A673 (cell line): ENCODE data around the gene TTYH3. TPM values are rescaled to one million over a fixed set of nuclear protein-coding genes. Genes with fewer than 3 reads are reported as not detected.

Source experiments
- BruUV-seq: library from RNA; stranded (reverse); fragments of 400-500 nt; replicated peaks from 2 replicates; lab custom pipeline; 2021; lab: Mats Ljungman, UMichigan
- CTCF ChIA-PET: fragments of 300-600 bp; sonication (Branson Sonifier 250); formaldehyde crosslinking; loops from one replicate; lab custom pipeline; 2022; ENCODE audit warnings: antibody characterized with exemption; lab: Charles Lee
- POLR2A ChIA-PET: fragments of 300-600 bp; sonication (Branson Sonifier 250); formaldehyde crosslinking; loops from one replicate; lab custom pipeline; 2022; ENCODE audit warnings: antibody characterized with exemption; ENCODE audit not compliant: low non-redundant PET; lab: Charles Lee
- DNase-seq: peaks from one replicate; pipeline ENCODE4 v3.0.0-alpha.2; 2015; ENCODE audit warnings: low spot score
- H3K27ac ChIP-seq: fragments of 200-600 bp; sonication (generic); 2 replicates; pipeline ENCODE4 v1.5.1; 2016; ENCODE audit warnings: mixed run types, low read depth, mild to moderate bottlenecking, mixed read lengths, antibody characterized with exemption, low read length; ENCODE audit not compliant: poor library complexity, severe bottlenecking
- H3K27me3 ChIP-seq: fragments of 200-600 bp; sonication (generic); replicated peaks from 2 replicates; pipeline ENCODE4 v1.6.1; 2017; ENCODE audit warnings: mixed run types, low read depth, mild to moderate bottlenecking, mixed read lengths, antibody characterized with exemption, low read length; ENCODE audit not compliant: insufficient read depth, poor library complexity
- H3K36me3 ChIP-seq: fragments of 200-600 bp; sonication (generic); 2 replicates; pipeline ENCODE4 v1.6.1; 2016; ENCODE audit warnings: mixed run types, mild to moderate bottlenecking, mixed read lengths, antibody characterized with exemption, low read length; ENCODE audit not compliant: insufficient read depth, poor library complexity, severe bottlenecking
- H3K4me1 ChIP-seq: fragments of 200-600 bp; sonication (generic); 2 replicates; pipeline ENCODE4 v1.6.1; 2017; ENCODE audit warnings: mixed run types, mild to moderate bottlenecking, mixed read lengths, antibody characterized with exemption, low read length; ENCODE audit not compliant: insufficient read depth, poor library complexity, severe bottlenecking
- H3K4me3 ChIP-seq: fragments of 200-600 bp; sonication (generic); 2 replicates; pipeline ENCODE4 v1.5.1; 2016; ENCODE audit warnings: low read depth, mixed run types, mild to moderate bottlenecking, mixed read lengths, low read length; ENCODE audit not compliant: poor library complexity, severe bottlenecking
- H3K9me3 ChIP-seq: fragments of 200-600 bp; sonication (generic); 2 replicates; pipeline ENCODE4 v1.6.1; 2016; ENCODE audit warnings: mixed run types, low read depth, mild to moderate bottlenecking, mixed read lengths, antibody characterized with exemption, low read length; ENCODE audit not compliant: poor library complexity, severe bottlenecking
- CTCF ChIP-seq: fragments of 300-800, 200-600 bp; sonication (generic); conservative IDR thresholded peaks from 2 replicates; pipeline ENCODE4 v1.5.1; 2017; ENCODE audit warnings: low read depth, mild to moderate bottlenecking, antibody characterized with exemption, low read length, moderate library complexity, mixed read lengths
- EZH2 ChIP-seq: fragments of 200-600 bp; sonication (generic); IDR thresholded peaks from 2 replicates; pipeline ENCODE4 v1.6.1; 2017; ENCODE audit warnings: borderline replicate concordance, low read depth, mild to moderate bottlenecking, mixed read lengths, antibody characterized with exemption, low read length; ENCODE audit not compliant: poor library complexity, severe bottlenecking
- intact Hi-C: fragments of 100-400 bp; cut with micrococcal nuclease; formaldehyde crosslinking; loops from one replicate; pipeline ENCODE4 v1.10.0; 2022; ENCODE audit not compliant: unreplicated experiment
- total RNA-seq: library from RNA; stranded (reverse); gene quantifications from 2 replicates; pipeline ENCODE4 v1.2.3, GENCODE V29; 2021

The TTYH3 gene
- total RNA-seq, 1 experiment from 2014 or later: 248 TPM

DNA sequence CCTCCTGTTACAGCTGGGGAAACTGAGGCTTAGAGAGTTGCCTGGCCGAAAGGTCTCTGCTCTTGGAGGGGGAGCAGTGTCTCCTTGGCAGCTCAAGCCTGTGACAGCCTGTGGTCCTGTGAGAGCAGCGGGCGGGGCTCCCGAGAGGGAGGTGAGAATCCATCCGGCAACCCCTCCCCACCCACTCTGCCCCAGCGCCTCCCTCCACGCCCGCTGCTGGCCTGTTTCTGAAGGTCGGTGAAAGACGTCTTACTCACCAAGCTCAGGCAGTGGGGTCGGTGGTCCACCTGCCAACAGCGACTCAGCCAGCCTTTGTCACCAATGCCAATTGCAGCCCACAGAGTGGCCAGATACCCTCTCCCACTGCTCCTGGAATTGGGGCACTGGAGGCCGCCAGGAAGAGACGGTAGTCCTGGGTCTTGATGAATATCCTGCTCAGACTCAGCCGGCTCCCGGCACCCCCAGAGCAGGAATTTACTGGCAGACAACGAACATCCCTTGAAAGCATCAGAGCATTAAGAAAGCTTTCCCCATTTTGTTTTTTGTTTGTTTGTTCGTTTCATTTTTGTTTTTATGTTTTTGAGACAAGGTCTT is 7.4 kb upstream of the TTYH3 start:
- intact Hi-C loops: no loop called here
- Histone ChIP-seq H3K27ac (no peak overlapping the region), H3K27me3 (no peaks in the 10 kb centered on the region), H3K4me1 (no peaks in the 10 kb centered on the region), H3K36me3 (no peaks in the 10 kb centered on the region), H3K9me3 (no peaks in the 10 kb centered on the region), H3K4me3 (no peak overlapping the region)
- CTCF ChIA-PET: no interaction called here
- no TSS peak for BruUV-seq
- no peak for DNase-seq
- POLR2A ChIA-PET: interaction anchor here (0.6 kb wide), 1 partner anchor 1714 kb away, joined by 3 read pairs; no protein-coding TSS in a partner anchor
- TF ChIP-seq CTCF (no peak), EZH2 (no peak)

DNA sequence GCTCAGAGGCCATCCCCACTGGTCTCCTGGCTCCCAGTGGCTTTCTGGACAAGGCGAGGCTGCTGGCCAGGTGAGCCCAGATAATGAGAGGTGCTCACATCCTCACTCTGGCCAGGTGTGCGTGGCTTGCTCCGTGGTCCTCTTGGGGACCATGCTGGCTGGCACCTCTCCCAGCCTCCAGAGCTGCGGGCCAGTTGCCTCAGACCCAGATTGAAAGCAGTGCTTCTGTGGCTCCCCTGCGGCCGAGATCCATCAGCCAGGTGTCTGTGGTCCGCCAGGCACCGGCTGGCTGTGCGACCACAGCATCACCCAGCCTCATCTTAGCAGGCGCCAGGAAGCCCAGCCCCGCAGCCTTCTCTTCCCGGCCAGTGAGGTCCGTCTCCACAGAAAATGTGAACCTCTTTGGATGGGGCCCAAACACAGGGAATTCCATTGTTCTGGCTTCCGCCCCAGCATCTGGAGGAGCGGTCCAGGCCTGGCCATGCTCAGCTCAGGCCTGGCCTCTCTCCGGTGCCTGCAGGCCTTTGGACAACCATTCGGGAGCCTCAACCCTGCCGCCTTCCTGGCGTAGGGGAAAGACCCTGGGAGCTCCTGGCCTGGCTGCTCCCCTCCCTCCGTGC is 5.2 kb upstream of the TTYH3 start:
- no peak for TF ChIP-seq EZH2
- no peak for TF ChIP-seq CTCF
- no peak for DNase-seq

DNA sequence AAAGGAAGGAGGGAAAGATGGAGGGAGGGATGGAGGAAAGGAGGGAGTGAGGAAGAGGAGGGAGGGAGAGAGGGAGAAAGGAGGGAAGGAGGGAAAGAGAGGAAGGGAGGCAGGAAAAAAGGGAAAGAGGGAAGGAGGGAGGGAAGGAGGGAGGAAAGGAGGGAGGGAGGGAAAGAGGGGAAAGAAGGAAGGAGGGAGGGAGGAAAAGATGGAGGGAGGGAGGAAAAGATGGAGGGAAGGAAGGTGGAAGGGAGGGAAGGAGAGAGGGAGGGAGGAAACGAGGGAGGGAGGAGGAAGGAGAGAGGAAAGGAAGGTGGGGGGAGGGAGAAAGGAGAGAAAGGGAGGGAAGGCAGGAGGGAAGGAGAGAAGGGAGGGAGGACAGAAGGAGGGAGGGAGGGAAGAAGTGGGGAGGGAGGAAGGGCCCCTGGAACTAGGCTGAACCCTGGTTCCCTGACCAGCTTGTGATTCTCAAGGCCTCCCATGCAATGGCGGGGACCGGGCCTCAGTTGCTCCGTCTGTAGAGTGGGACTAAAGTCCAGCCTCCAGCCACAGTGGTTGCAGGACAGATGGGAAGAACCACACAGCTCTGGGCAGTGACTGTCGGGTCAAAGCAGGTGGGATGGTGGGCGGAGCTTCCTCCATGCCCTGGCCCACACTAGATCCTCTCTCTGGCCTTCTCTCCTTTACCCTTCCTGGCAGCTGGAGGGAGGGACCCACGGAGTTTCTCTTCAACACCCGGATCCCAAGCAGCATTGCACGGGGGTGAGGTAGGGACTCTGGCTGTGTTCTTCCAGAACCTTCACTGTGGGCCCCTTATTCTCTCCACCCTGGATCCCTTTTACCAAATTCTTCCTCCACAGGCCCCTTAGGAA is 4.3 kb upstream of the TTYH3 start:
- intact Hi-C loops: no loop called here

More for the DNA sequence above, 5.2 kb upstream of the TTYH3 start:
- Histone ChIP-seq H3K4me1 (peaks cover 4% of the 10 kb centered on the region), H3K27me3 (no peaks in the 10 kb centered on the region), H3K36me3 (no peaks in the 10 kb centered on the region), H3K4me3 (no peak overlapping the region), H3K9me3 (no peaks in the 10 kb centered on the region), H3K27ac (no peak overlapping the region)
- intact Hi-C loops: no loop called here
- CTCF ChIA-PET: no interaction called here
- POLR2A ChIA-PET: no interaction called here
- BruUV-seq: no TSS peak

More for the DNA sequence above, 4.3 kb upstream of the TTYH3 start:
- H3K4me3 ChIP-seq: no peak overlapping the region
- BruUV-seq: no TSS peak
- H3K27me3 ChIP-seq: no peaks in the 10 kb centered on the region
- TF ChIP-seq EZH2: no peak
- no peak for TF ChIP-seq CTCF
- H3K4me1 ChIP-seq: peaks cover 4% of the 10 kb centered on the region
- H3K9me3 ChIP-seq: no peaks in the 10 kb centered on the region
- DNase-seq: no peak
- ChIA-PET CTCF (no interaction called here), POLR2A (no interaction called here)
- peaks cover 2% of the 10 kb centered on the region for H3K36me3 ChIP-seq
- no peak overlapping the region for H3K27ac ChIP-seq
